GM18517 (cell line): ENCODE results near the gene NCR3LG1.

ENCODE experiments used
- ATAC-seq: cut with Tn5 transposase; IDR thresholded peaks from one replicate; pipeline ENCODE4 v1.9.1; 2021; ENCODE audit warnings: mild to moderate bottlenecking, moderate library complexity; ENCODE audit not compliant: unreplicated experiment

NCR3LG1 gene, protein sequence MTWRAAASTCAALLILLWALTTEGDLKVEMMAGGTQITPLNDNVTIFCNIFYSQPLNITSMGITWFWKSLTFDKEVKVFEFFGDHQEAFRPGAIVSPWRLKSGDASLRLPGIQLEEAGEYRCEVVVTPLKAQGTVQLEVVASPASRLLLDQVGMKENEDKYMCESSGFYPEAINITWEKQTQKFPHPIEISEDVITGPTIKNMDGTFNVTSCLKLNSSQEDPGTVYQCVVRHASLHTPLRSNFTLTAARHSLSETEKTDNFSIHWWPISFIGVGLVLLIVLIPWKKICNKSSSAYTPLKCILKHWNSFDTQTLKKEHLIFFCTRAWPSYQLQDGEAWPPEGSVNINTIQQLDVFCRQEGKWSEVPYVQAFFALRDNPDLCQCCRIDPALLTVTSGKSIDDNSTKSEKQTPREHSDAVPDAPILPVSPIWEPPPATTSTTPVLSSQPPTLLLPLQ

DNA sequence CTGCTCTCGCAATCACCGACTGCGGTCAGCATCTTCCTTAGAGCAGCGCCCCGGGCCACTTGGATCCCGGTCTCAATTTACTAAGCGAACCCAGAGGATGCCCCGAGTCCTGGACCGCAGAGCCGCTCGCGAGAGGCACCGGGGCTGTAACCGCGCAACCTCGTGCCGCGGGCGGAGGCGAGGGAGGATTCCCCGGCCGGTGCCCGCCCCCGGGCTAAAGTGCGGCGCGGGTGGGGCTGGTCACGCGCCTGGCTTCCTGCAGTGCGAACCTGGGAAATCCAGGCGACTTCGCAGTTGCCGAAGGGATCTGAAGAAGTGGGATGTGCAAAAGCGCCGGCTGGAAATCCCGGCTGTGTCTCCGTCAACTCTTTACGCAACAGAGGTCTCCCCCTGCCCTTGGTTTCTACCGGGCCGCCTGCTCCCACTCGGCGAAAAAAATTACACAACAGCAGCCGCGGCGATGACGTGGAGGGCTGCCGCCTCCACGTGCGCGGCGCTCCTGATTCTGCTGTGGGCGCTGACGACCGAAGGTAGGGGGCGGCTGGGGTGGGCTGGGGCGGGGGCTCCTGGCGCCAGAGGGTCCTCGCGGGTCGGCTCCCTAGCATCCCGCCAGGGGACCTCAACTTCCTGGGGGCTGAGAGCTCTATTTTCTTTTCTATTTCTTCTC lies at the start of gene NCR3LG1:
Gene NCR3LG1, plus strand, starts transcription at position 291 of the 667 bp plus-strand sequence. Its CDS starts 170 bp downstream, at position 461.
- no peak for ATAC-seq

DNA sequence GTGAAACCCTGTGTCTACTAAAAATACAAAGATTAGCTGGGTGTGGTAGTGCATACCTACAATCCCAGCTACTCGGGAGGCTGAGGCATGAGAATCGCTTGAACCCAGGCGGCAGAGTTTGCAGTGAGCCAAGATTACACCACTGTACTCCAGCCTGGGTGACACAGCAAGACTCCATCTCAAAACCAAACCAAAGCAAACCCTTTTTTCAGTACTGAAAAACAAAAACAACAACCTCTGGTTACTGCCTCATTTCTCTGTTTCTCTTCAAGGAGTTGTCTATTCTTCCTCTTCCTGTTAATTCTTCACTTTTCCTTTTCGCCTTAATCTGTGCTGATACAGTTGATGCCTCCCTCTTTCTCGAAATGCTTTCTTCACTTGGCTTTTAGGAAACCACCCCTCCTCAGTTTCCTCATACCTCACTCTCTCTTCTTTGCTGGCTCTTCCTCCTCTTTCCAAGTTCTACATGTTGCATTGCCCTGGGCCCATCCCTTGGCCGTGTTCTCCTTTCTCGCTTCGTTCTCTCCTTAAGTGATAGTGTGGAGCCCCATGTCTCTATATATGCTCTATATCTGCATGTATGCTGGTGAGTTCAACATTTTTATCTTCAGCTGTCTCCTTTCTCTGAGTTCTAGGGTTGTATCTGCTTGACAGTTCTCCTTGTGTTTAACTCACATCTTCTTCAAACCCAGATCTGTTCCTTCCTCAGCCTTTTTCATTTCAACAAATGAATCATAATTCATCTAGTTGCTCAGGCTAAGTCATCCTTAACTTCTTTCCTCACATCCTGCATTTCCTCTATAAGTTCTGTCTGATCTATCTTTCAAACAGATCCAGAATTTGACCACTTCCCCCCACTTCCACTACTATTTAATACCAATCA lies 38.0 kb upstream of the NCR3LG1 start:
- ATAC-seq = no peak

DNA sequence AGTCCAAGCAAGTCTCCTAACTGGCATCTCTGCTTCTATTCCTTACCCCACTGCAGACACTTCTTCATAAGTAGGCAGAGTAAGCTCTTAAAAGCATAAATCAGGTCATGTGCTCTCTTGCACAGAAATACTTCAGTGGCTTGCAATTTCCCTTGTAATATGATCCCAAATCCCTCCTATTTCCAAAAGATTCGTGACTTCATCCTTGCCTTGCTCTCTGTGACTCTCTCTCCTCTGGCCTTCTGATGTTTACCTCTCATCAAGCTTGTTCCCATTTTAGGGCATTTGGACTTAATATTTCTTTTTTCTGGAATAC lies 37.4 kb upstream of the NCR3LG1 start:
- ATAC-seq = no peak

DNA sequence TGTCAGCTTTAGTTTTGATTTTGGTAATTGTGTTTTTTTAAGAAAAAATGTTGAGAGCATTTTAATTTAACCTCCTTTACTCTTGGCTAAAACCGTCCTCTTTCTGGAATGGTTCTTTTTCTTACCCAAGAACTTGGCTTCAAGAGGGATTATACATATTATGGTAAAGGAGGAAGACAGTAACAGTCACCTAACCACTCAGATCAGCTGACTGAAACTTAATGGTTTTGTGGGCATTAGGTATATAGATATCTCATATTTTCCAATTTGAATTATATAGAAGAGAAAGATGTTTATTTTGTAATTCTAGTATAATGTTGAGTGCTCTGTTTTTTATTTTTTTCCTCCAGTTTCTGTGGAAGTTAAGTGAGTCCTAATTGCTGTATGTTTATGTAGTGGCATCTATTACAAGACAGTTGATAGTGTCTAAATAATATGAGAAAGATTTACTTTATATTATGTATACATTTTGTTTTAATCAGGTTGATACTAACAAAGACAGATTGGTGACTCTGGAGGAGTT lies 36.6 kb upstream of the NCR3LG1 start:
- no peak for ATAC-seq

DNA sequence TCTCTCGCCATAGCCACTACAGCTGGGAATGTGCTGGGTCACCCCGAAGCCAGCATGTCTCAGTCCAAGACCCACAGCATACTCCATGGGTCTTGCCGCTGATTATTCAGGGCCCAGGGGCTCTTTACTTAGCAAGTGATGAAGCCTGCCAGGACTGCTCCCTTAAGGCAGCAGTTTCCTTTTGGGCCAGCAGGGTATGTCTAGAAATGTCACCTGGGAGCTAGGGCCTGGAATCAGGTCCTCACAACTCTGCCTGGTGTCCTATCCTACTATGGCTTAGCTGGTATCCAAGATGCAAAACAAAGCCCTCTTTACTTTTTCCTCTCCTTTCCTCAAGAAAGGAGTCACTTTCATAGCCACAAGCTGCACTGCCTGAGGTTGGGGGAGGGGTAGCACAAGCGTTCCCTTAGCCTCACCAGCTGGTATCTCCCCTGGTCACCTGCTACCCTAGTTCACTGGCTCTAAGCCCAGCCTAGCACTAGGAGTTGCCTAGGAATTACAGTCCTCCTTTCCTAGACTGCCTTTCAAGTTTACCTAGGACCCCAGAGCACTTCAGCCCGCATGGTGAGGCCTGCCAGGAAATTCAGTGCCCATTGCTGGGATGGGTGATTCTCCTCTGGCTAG lies 22.6 kb upstream of the NCR3LG1 start:
- ATAC-seq = no peak

DNA sequence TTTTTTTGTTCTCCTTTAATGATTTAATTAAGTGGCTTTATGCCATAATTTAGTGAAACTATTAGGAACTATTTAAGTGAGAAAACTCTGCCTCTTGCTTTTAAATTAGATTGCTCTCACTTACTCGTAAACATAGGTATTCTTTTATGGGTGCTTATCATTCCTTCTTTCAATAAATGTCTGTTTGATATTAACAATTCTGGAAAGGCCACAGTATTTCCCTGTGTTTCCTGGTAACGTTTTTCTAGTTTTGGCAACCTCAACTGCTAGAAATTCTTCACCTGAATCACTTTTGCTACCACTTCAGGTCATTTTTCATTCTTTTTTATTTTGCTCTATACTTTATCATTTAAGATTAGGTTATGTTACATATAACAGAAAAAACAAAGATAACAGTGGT lies 19.9 kb upstream of the NCR3LG1 start:
- ATAC-seq = no peak

DNA sequence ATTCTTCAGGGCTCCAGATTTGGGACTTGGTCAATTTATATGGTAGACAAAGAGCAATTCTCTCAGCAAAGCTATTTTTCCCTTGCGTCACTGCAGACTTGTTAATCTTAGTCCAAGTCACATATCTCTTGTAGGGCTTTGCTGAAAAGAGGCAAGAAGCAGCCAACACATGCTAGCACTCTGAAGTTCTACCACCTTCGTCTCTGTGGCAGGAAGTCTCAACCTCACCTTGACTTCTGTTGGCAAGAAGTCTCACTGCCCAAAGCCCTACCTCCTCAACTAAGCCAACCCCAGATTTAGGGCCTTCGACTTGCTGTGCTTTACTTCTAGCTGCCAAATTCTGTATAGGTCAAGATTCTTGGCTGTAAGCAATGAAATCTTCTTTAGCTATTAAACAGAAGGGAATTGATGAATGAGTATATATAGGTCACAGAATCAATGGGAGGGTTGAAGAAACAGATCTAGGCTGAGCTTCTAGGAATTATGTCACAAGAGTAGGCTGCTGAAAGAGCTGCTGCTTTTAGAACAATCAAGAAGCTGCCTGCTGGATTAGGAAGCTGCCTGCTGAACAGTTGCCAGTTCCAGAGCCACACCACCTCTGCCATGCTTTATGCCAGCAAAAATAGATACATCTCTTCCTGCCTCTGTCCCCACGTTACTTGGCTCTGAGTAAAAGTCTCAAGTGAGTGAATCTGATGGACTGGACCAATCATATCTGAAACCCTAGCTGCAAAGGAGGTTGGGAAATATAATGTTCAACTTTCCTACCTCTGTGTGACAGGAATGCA lies 17.6 kb upstream of the NCR3LG1 start:
- no peak for ATAC-seq

DNA sequence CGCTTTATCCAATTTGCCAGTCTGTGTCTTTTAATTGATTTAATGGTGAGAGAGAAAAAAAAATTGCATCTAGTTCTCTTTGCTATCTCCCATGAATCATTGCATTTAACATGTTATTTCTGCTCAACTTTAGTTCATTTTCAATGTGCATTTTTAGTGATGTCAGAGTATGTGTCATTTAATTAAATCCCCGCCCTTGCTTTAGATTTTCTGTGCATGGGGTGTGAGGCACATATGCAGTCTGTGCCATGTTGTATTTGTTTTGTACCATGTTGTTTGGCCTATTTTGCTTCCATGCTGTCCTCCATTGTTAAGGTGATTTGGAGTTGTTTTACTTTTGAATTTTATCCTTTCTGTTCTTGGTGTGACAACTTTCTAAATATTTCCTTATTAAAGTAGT lies 8.3 kb upstream of the NCR3LG1 start:
- no peak for ATAC-seq

DNA sequence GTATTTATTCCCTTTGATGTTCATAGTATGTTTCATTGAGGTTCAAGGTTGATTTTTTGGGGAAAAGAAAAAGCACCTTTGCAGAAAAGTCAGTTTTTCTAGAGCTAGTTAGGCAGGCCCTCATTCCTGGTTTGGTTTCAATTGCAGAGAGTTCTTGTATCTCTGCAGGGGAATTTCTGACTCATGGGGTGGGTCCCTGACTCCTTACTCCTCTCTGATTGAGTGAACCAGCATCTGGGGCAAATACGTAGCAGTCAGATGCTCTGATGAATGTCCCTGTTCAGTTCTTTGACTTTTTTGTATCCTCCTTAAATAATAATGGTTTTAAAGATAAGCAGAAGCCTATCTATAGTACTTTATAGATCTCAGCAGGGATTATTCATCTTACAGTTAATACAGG lies 7.7 kb upstream of the NCR3LG1 start:
- no peak for ATAC-seq

DNA sequence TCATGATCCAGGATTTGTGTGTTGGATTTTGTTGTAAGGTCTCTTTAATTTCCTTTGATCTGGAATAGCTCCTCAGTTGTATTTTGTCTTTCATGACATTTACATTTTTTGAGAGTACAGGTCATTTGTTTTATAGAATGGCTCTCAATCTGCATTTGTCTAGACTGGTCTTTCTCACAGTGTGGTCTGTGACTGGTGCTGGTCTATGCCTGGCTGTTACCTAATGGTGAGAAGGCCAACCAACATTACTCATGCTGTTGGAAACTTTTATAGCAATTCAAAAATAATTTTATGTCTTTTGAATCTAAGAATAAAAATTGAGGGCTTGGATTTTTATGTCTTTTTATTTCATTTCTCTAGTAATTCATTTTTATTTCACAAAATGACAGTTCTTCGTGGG lies 3.9 kb upstream of the NCR3LG1 start:
- no peak for ATAC-seq

DNA sequence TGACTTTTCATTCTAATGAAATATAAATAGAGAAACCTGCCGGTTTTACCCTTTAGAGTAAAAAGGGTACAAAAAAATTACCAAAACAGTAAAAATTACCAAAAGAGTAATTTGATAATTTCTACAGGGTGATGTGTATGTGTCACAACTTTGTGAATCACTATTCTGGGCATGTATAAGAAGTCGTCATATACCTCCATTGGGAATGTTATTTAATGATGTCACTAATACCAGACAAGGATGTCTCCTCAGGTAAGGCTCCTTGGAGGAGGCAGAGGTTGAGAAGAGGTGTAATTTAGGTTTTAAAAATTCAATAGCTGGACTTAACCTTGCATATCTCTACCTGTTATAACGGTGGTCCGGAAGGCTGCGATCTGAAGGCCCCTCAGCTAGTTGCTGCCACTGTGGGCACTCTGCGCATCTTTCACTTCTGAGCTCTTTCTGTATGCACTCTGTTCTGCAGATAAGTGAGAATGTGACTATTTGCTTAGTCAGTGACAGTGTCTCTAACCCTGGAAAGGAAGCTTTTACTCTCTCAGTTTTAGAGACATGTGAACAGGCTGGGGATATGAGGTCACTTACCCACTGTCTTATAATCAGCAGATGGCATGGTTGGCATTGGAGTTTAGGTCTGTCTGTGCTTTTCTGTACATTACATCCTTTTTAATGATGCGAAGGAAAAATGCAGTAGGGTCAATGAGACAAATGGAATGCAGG lies 987 bp upstream of the NCR3LG1 start:
- no peak for ATAC-seq

DNA sequence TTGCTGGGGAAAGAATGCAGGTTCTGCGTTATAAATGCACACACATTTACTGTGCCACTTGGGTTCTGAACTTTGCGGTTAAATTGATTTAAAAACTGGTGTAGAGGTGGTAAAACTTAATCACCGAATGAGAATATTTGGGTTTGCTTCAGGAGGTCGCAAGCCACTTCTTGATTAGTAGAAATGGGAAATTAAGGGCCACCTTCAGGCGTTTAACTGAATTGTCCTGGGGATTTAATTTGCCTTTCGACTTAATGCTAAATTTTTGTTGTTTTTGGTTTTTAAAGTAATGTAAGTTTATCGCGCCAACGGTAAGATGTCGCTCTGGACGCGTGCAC lies 459 bp upstream of the NCR3LG1 start:
- no peak for ATAC-seq

DNA sequence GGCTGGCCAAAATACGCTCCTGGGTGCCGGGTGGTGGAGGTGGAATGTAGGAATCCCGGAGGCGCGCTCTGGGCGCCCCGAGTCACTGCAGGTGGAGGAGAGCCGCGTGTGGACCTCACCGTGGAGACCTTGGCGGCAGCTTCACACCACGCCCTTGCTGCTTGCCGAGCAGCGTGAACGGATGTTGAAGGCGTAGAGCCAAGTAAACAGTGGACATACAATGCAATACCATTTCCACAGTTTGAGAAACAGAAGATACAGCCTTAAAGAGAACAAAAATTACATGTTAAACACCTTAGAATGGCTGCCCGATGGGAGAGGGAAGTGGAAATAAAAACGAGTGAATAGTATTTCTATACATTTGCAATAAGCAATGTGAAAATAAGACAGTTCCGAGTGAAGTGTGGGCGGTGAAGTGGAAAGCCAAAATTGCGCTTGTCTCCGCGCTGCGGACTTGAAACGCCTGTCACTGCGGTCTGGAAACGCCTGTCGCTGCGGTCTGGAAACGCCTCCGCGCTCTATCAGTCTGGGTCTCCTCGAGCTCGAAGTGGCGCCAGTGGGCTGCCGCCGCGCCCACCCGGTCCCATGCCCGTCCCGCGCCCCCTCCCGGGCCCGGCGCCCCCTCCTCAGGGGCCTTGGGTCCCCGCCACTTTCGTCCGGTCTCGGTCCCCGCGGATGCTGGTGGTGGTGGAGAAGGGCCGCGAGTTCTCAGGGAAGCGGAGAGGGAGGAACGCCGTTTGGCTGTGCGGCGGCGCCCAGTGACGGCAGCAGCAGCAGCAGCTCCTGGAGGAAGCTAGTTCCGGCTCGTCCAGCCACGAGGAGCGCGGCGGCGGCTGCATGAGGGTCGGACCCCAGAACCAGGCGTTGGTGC lies 1.6 kb downstream of the NCR3LG1 start:
- ATAC-seq = no peak

DNA sequence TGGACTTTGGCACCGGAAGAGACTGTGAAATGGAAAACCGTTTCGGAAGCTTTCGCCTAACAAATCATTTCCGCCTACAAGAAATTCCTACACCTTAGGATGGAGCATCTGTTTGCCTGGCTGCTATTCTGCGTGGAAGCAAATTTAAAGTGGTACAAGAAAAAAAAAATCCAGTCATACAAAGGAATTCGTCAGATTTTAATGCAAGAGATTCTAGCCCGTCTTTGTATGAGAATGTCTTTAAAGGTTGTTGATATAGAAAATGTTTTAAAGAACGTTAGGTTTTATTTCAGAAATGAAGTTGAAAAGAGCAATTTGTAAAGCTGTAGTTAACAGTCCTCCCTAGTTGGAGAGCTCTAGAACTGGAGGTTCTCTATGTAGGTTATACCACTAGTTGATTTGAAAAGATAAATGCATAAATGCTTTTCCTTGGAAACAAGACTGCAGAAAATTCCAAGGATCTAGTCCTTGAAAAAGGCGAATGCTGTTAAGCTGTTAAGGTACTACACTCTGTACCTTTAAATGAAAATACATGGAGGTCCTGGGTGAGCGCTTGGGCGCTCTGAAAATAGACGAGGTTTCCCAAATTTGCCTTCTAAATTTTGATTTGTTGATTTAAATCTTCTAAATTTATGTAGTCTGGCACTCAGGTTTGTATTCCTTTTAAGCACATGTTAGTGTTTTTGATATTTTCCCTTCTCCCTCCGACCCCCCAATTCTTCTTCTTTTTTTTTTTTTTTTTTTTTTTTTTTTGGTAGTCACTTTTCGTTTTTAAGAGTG lies 2.4 kb downstream of the NCR3LG1 start:
- ATAC-seq = no peak

DNA sequence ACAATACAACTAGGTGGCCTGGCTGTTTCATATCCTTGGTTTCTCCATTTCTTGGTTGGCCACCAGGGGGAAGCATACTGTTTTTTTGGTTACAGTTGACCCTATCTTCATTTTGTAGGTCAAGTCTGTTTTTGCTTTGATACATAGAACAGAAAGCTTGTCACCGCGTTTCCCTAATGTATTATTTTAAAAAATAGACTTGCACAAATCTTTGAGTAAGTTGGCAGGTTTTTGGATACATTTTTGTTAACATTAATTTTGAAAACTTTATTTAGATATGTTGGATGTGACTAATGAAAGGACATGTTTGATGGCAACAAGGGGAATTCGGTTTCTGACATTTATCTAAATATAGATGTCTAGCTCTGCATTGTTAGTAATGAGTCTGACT lies 3.0 kb downstream of the NCR3LG1 start:
- ATAC-seq = peak; percentile 57

DNA sequence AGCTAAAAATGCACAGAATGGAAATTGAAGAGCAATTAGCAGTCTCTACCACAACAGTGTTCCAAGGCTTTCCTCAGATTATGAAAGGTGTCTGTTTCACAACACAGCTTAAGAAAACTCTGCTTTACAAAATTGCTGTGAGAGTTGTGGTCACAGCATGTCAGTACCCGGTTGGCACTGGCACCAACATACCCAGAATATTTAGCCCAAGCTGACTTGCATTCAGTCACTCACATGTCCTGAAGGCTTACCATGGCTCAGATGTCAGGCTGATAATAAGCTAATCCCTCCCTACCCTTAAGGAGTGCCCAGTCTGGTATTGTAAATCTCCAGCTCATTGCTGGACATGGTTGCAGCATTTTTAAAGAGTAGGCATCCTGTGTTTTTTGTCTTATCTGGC lies 14.9 kb downstream of the NCR3LG1 start:
- no peak for ATAC-seq

DNA sequence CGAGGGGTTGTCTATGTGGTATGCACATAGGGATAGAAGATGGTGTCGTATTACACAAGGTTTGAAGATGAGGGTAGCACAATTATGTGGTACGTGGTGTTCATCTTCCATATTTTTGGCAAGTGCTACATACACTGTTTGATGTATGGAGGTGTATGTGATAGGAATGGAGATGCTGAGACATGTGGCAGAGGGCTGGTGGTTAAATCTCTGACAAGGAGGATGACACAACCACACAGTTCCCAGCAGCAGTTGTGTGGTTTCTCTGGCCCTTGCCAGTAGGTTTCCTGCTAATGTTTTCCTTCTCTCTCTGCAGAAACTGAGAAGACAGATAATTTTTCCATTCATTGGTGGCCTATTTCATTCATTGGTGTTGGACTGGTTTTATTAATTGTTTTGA lies 17.0 kb downstream of the NCR3LG1 start:
- no peak for ATAC-seq

DNA sequence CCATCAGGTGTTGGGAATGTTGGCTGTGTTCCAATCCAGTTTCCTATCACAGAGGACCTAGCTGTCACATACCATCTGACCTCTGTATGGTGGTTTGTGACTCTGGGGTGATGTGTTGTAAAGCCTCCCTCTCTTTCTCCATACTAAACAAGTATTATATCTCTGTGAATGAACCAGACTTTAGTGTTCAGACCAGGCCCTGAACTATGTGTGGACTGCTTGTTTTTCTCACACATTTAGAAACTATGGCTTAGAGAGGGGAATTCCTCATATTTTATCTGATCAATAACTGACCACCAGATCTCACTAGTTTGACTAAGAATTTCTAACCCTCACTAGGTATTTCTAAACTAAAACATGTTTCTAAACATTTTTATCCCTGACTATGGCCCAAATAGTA lies 17.5 kb downstream of the NCR3LG1 start:
- no peak for ATAC-seq
